Neural progenitor cell (in vitro differentiated cells): ENCODE data around the gene SLC25A11. TPM values are rescaled to one million over a fixed set of nuclear protein-coding genes. Genes with fewer than 3 reads are reported as not detected.

Experiments used
- DNase-seq: peaks from one replicate; pipeline ENCODE4 v3.0.0-alpha.2; 2016; ENCODE audit warnings: low spot score
- H2AFZ ChIP-seq: fragments of 200-600 bp; sonication (generic); replicated peaks from 2 replicates; pipeline ENCODE4 v1.6.1; 2016; ENCODE audit warnings: antibody characterized with exemption
- H3F3A ChIP-seq: fragments of 200-600 bp; sonication (generic); 2 replicates; pipeline ENCODE4 v1.6.1; 2016; ENCODE audit warnings: antibody characterized with exemption, low read depth
- H3K27ac ChIP-seq: fragments of 200-600 bp; sonication (generic); 2 replicates; pipeline ENCODE4 v1.5.1; 2016; ENCODE audit warnings: mild to moderate bottlenecking
- H3K27me3 ChIP-seq: fragments of 200-600 bp; sonication (generic); 2 replicates; pipeline ENCODE4 v1.6.1; 2016; ENCODE audit warnings: mild to moderate bottlenecking, moderate library complexity
- H3K36me3 ChIP-seq: fragments of 200-600 bp; sonication (generic); 2 replicates; pipeline ENCODE4 v1.5.1; 2016
- H3K4me1 ChIP-seq: fragments of 200-600 bp; sonication (generic); 2 replicates; pipeline ENCODE4 v1.6.1; 2016; ENCODE audit warnings: mixed run types
- H3K4me2 ChIP-seq: fragments of 200-600 bp; sonication (generic); 2 replicates; pipeline ENCODE4 v1.6.1; 2016
- H3K4me3 ChIP-seq: fragments of 200-600 bp; sonication (generic); 2 replicates; pipeline ENCODE4 v1.5.1; 2016
- H3K79me2 ChIP-seq: fragments of 200-600 bp; sonication (generic); 2 replicates; pipeline ENCODE4 v1.6.1; 2016; ENCODE audit warnings: low read depth
- H3K9ac ChIP-seq: fragments of 200-600 bp; sonication (generic); 2 replicates; pipeline ENCODE4 v1.6.1; 2016
- H3K9me3 ChIP-seq: fragments of 200-600 bp; sonication (generic); 2 replicates; pipeline ENCODE4 v1.5.1; 2016; ENCODE audit warnings: low read depth
- H4K20me1 ChIP-seq: fragments of 200-600 bp; sonication (generic); 2 replicates; pipeline ENCODE4 v1.6.1; 2016; ENCODE audit warnings: low read depth
- H3K27ac Mint-ChIP-seq: 3 replicates; pipeline ENCODE4 v1.8.0; 2021; ENCODE audit warnings: mixed read lengths
- H3K27me3 Mint-ChIP-seq: 2 replicates; pipeline ENCODE4 v1.8.0; 2022; ENCODE audit warnings: low read depth, mild to moderate bottlenecking, inconsistent platforms, moderate library complexity, mixed read lengths; ENCODE audit not compliant: insufficient read depth
- H3K36me3 Mint-ChIP-seq: 3 replicates; pipeline ENCODE4 v1.8.0; 2021; ENCODE audit warnings: mixed read lengths
- H3K4me1 Mint-ChIP-seq: 3 replicates; pipeline ENCODE4 v1.8.0; 2021; ENCODE audit warnings: mixed read lengths
- H3K4me3 Mint-ChIP-seq: 3 replicates; pipeline ENCODE4 v1.8.0; 2021; ENCODE audit warnings: mild to moderate bottlenecking, moderate library complexity, mixed read lengths
- H3K9me3 Mint-ChIP-seq: 3 replicates; pipeline ENCODE4 v1.8.0; 2020; ENCODE audit warnings: mixed read lengths
- CTCF ChIP-seq: fragments of 200-600 bp; sonication (generic); IDR thresholded peaks from 2 replicates; pipeline ENCODE4 v1.5.1; 2017; ENCODE audit warnings: antibody characterized with exemption, mild to moderate bottlenecking
- EZH2 ChIP-seq: fragments of 200-600 bp; sonication (generic); IDR thresholded peaks from 2 replicates; pipeline ENCODE4 v1.6.1; 2017; ENCODE audit warnings: antibody characterized with exemption, mild to moderate bottlenecking, moderate library complexity
- EZH2phosphoT487 ChIP-seq: fragments of 200-600 bp; sonication (generic); IDR thresholded peaks from 2 replicates; pipeline ENCODE4 v1.6.1; 2017; ENCODE audit warnings: antibody characterized with exemption
- total RNA-seq: library from RNA; depleted of rRNA; stranded (reverse); fragments of >200 nt; gene quantifications from 2 replicates; pipeline ENCODE4 v1.2.3, GENCODE V29; 2015; ENCODE audit warnings: low replicate concordance

Gene SLC25A11
- total RNA-seq, 1 donor from 2014 or later, result 35.3 TPM

GRCh38 chr17:4947411-4948165, 7.7 kb upstream of the SLC25A11 start:
- peaks cover 61% of the 10 kb centered on the region for H3K79me2 ChIP-seq
- TF ChIP-seq EZH2 (no peak), EZH2phosphoT487 (no peak), CTCF (no peak)
- H3K4me2 ChIP-seq, result peak overlapping the region; percentile 87
- H4K20me1 ChIP-seq, result peaks cover 39% of the 10 kb centered on the region
- Mint-ChIP-seq H3K4me3 (peak overlapping the region; percentile 93), H3K9me3 (no peaks in the 10 kb centered on the region), H3K4me1 (peaks cover 40% of the 10 kb centered on the region), H3K27me3 (peaks cover 16% of the 10 kb centered on the region), H3K36me3 (peaks cover 24% of the 10 kb centered on the region), H3K27ac (peak overlapping the region; percentile 93)
- peaks cover 89% of the 10 kb centered on the region for H3F3A ChIP-seq
- peak overlapping the region; percentile 71 for H3K27ac ChIP-seq
- peak; percentile 81 for DNase-seq
- peak overlapping the region; percentile 62 for H3K9ac ChIP-seq
- no peaks in the 10 kb centered on the region for H3K36me3 ChIP-seq
- H3K4me1 ChIP-seq, result peaks cover 22% of the 10 kb centered on the region
- peak overlapping the region; percentile 77 for H3K4me3 ChIP-seq
- no peaks in the 10 kb centered on the region for H3K9me3 ChIP-seq
- no peaks in the 10 kb centered on the region for H3K27me3 ChIP-seq
- peak overlapping the region; percentile 39 for H2AFZ ChIP-seq

GRCh38 chr17:4947010-4947410, 7.2 kb upstream of the SLC25A11 start:
- H3K4me3 ChIP-seq, result peak overlapping the region; percentile 77
- Mint-ChIP-seq H3K4me1 (peaks cover 41% of the 10 kb centered on the region), H3K36me3 (peaks cover 24% of the 10 kb centered on the region), H3K4me3 (peak overlapping the region; percentile 93), H3K27me3 (peaks cover 17% of the 10 kb centered on the region), H3K9me3 (no peaks in the 10 kb centered on the region), H3K27ac (peak overlapping the region; percentile 88)
- peaks cover 42% of the 10 kb centered on the region for H4K20me1 ChIP-seq
- peaks cover 20% of the 10 kb centered on the region for H3K4me1 ChIP-seq
- no peaks in the 10 kb centered on the region for H3K9me3 ChIP-seq
- H2AFZ ChIP-seq, result no peak overlapping the region
- H3K4me2 ChIP-seq, result peak overlapping the region; percentile 87
- peaks cover 89% of the 10 kb centered on the region for H3F3A ChIP-seq
- H3K79me2 ChIP-seq, result peaks cover 67% of the 10 kb centered on the region
- peak overlapping the region; percentile 71 for H3K27ac ChIP-seq
- no peaks in the 10 kb centered on the region for H3K27me3 ChIP-seq
- no peaks in the 10 kb centered on the region for H3K36me3 ChIP-seq
- peak; percentile 44 for DNase-seq
- no peak for TF ChIP-seq EZH2phosphoT487
- TF ChIP-seq CTCF, result no peak
- no peak for TF ChIP-seq EZH2
- H3K9ac ChIP-seq, result peak overlapping the region; percentile 62

GRCh38 chr17:4946312-4946976, 6.6 kb upstream of the SLC25A11 start:
- peak overlapping the region; percentile 93 for H3K4me3 Mint-ChIP-seq
- TF ChIP-seq EZH2 (no peak), CTCF (no peak), EZH2phosphoT487 (no peak)
- Histone ChIP-seq H3K4me1 (peaks cover 16% of the 10 kb centered on the region), H3K27ac (peak overlapping the region; percentile 34), H3F3A (peaks cover 89% of the 10 kb centered on the region), H3K79me2 (peaks cover 70% of the 10 kb centered on the region), H4K20me1 (peaks cover 47% of the 10 kb centered on the region), H3K9me3 (no peaks in the 10 kb centered on the region), H3K9ac (peak overlapping the region; percentile 62), H2AFZ (no peak overlapping the region), H3K4me2 (peak overlapping the region; percentile 87), H3K36me3 (no peaks in the 10 kb centered on the region), H3K4me3 (peak overlapping the region; percentile 77), H3K27me3 (no peaks in the 10 kb centered on the region)
- no peak for DNase-seq
- H3K27me3 Mint-ChIP-seq, result peaks cover 13% of the 10 kb centered on the region
- H3K27ac Mint-ChIP-seq, result peak overlapping the region; percentile 88
- H3K9me3 Mint-ChIP-seq, result no peaks in the 10 kb centered on the region
- peaks cover 41% of the 10 kb centered on the region for H3K4me1 Mint-ChIP-seq
- H3K36me3 Mint-ChIP-seq, result peaks cover 27% of the 10 kb centered on the region
